GM21447 (cell line): Measurements from ENCODE around the gene FCN2.

ENCODE experiments used
- ATAC-seq: cut with Tn5 transposase; IDR thresholded peaks from one replicate; pipeline ENCODE4 v1.9.1; 2021; ENCODE audit not compliant: unreplicated experiment

Gene FCN2

DNA sequence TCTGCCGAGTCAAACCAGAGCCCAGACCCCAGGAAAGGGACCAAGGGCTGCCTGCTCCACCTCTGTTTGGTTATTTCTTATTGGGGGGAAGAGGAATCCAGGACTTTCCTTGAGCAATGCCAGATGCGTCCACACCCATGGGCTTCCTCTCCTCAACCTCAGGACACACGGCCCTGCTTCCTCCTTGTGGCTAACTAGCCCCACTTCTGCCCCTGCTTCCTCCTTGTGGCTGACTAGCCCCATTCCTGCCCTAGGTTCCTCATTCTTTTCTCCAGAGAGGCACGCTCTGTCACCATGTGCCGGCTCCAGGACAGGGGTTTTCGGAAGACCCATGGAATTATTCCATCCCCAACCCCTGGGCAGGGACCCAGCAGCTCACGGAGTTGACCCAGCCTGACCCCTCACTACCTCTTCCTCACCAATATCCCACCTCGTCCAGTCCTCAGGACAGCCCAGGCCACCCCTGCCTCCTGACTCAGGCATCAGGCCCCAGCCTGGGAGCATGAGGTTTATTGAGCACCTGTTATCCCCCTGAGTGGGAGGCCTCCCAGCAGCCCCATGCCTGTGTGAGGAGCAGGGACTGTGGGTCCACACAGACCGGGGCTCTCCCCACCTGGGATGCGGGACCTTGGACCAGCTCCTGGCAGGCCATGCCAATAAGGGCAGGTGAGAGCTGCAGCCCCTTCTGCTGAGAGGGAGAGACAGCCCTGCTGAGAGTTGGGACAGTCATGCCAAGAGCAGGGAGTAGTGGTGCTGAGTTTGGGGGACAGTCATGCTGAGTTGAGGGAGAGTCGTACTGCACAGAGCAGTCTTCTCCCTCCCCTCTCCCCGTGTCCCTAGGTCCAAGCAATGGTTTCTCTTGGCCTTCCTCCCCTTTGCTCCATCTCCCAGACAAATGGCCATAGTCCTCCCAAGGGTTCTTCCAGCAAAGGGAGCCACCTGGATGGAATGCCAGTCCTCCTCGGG, 48.9 kb downstream of the FCN2 start:
- ATAC-seq = no peak

DNA sequence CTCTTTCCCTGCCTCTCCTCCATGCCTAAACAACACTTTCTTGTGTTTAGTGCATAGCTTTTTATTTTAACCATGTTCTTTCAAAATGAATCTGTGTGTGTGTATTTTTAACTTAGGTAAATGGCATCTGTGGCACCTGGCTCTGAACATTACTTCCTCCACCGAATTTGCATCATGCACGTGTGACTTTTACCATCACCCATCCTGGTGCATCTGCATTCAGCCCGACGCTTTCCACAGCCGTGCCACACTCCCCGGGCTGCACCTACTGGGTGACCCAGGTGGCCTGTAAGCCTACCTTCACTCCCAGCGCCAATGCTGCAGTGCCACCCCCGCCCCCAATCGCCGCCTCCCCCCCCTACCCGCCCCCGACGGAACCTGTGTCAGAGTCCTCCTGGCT, 49.8 kb downstream of the FCN2 start:
- peak; percentile 66 for ATAC-seq

DNA sequence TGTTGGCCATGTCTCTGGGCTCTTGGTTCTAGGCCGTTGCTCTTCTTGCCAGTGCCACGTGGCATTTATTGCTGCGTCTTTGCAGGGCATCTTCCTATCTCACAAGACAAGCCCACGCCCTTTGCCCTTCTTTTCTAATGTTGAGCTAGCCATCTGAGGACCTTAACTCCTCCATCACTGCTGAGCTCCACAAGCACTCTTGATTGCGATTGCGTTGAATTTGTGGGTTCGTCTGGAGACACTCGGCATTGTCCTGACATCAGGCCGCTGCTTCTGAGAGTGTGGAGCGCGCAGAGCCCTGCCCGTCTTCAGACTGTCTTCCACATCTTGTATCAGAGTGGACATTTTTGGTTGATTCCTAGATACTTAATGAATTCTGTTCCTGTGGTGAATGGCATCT, 51.6 kb downstream of the FCN2 start:
- ATAC-seq = no peak

DNA sequence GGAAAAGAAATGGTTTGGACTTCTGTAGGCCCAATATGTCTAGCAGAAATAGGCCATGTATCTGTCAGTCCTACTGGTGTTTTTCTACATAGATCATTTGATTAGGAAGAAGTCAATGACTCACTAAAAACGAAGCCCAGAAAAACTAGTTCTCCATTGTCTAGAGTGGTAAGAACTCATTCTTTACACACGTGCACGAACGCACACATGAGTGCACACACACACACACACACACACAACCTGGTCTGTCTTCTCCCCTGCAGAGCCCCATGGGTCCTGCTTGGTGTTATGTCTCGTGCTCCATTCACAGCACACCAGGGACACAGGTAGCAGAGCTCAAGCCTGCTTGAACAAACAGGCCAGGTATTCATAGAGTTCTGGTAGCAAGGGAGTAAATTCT, 52.0 kb downstream of the FCN2 start:
- ATAC-seq = no peak

DNA sequence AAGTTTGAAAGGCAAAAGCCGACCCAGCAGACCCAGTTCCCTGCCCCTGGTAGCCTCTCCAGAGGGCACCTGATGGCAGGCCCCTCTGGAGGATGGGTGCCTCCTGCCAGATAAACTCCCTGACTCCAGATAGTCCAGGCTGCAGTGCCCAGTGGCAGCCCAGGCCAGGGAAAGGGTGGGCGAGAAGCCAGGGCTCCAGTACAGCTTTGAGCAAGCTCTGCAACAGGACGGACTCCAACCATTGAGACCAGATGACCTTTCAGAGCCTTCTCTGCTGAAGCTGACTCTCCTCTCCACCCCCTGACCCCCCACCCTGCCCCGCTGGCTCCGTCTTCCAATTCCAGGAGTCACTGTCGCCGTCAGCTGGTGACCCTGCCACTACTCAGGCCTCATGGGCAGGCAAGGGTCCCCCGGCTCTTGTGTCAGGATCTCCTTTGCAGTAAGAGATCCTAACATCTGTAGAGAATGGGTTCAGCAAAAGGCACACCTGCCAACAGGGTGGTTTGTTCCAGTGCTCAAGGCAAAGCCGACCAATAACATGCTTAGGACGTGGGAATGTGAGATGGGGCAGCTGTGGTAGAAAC, 52.6 kb downstream of the FCN2 start:
- no peak for ATAC-seq

DNA sequence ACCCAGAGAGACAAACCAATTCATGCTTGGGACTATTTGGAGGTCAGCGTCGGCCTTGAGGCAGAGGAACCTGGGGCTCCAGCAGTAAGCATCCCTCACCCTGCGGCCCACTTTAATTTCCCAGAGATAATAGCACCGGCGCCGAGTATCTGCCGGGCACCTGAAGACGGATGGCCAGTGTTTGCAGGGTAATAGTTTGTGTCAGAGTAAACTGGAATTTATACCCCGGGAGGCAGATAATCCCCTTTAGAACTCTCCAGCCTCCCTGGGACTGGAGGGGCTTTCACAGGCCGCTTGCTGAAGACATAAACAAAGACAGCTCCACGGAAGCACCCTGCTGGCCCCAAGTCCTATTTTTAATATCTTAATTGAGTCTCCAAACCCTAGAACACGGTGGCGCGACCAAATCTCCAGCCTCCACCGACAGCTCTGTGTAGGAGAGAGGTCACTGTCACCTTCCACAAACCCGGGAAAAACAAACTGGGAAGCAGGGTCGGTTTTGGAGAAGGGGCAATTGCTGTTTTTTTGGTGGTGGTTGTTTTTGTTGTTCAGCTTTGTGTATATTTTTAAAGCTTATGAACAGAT, 54.5 kb downstream of the FCN2 start:
- ATAC-seq = no peak

DNA sequence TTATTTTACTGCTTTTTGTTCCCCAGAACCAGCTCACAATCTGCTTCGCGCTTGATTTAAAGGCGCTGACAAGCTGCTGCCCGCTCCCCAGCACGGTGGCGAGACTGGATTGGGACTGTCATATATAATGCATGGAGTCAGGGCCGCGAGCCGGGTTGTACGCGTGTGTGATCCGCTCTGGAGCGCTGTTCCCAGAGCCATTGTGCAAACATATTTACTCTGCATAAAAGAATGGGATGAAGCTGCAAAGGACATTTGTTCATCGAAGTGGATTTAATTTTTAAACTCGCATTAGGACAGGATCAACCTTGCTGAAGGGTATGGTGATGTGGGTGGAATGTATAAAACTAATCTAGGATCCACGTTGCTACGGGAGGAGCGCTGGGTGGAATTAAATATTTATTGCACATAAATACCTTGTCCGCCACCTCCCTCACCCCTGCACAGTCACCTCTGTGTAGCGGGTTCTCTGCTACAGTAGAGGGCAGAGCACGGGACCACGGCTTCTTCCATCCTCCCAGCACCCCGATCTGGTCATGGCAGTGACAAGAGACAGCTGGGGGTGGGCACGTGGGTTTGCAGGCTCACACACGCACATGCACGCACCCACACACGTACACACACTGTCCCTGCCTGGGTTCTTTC, 55.2 kb downstream of the FCN2 start:
- no peak for ATAC-seq

DNA sequence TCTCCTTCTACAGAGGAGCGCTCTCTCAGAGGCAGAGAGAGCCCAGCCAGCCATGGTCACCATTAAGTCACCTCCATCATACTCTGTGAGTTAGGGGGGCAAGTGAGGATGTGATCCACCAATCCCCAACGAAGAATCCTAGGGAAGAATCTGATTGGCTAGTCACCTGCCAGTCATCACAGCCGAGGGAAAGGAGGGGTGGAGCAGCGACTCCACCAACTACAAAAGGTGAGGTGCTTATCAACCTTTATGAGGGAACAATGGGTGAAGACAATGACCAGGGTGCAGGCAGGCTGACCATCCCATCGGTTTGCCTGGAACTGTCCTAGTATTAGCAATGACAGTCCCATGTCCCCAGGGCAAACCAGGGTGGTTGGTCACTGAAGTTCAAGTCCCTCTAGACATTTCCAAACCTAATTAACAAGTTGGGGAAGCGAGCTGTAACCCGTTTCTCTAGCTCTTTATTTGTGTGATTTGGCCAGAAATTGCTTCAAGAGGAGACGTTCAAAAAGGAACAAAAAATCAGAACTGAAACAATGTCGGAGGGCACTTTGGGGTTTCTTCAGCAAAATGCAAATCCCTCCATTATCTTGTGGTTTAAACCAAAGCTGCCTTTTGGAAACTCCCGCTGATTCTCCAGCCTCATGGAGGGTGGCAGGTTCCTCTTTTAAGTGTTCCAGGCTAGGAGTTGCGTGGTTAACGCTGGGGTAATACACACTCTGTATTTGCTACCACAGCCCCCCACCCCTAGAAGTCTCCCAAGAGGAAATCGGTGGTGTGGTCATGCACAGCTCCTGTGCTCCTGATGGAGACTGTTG, 55.9 kb downstream of the FCN2 start:
- no peak for ATAC-seq
